ENCODE measurements around the gene RNU6-9.
A peak's percentile ranks its signal among the peaks of the same experiment; 100 is the strongest.
"Not testable (repeated sequence)": the region's sequence is repeated elsewhere in the genome, so short reads cannot be mapped to it uniquely, and the experiment has no call there.

Gene RNU6-9

DNA sequence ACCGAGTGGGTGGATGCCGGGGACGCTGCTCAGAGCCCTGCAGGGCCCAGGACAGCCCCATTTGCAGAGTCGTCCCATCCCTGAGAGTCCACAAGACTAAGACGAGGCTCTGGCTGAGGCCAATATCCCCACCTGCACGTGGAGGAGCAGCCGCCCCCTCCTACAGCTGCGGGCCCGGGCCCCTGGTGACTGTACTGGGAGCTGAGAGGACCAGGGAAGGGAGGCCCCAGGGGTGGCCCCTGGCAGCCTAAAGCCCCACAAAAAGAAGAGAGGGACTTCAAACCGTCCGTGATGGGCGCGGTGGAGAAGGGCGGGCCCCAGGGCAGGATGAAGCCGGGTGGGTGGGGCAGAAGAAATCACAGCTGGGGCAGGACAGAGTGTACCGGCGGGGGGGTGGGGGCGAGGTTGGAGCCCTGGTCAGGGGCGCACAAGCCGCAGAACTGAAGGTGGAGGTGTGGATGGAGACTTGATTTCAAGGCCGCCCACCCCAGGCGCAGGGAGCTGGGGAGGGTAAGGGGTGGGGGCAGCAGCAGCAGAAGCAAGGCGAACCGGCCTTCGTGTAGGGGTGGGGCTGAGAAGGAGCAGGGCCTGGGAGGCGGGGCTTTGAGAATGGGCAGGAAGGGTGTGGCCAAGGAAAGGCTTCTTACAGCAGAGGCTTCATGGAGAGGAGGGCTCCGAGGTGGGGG lies 20.9 kb upstream of the RNU6-9 start:
- Histone ChIP-seq H3K27me3 (ENCODE audit: insufficient read depth, low read length) (no peaks in the 10 kb centered on the region), H3K4me3 (ENCODE audit: low read length) (peak overlapping the region; percentile 27; the same call in 1 of the 2 replicates), H3K4me1 (ENCODE audit: insufficient read depth, low read length) (no peaks in the 10 kb centered on the region), H3K9ac (ENCODE audit: low read depth, low read length) (no peak overlapping the region), H3K9me3 (ENCODE audit: insufficient read depth, low read depth, low read length) (no peaks in the 10 kb centered on the region), H3K36me3 (ENCODE audit: insufficient read depth, low read length) (peaks cover 33% of the 10 kb centered on the region), H3K27ac (ENCODE audit: low read depth, low read length) (peak overlapping the region; percentile 70; the same call in 1 of the 2 replicates)
- WGBS: 43% methylated on average over 27 of the region's 27 CpGs

DNA sequence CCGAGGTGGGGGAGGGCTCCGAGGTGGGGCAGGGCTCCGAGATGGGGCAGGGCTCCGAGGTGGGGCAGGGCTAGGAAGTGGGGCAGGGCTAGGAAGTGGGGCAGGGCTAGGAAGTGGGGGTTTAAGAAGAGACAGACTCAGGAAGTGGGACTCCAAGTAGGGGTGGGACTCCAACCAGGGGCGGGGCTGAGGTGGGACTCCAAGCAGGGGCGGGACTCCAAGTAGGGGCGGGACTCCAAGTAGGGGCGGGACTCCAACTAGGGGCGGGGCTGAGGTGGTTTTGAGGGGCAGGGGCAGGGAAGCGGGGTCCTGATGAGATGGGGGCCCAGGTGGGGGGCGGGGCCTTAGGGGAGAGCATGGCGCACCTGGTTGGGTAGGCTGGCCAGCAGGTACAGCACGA lies 20.2 kb upstream of the RNU6-9 start:
- Histone ChIP-seq H3K27ac (ENCODE audit: low read depth, low read length) (no peak overlapping the region), H3K27me3 (ENCODE audit: insufficient read depth, low read length) (no peaks in the 10 kb centered on the region), H3K4me3 (ENCODE audit: low read length) (no peak overlapping the region), H3K9me3 (ENCODE audit: insufficient read depth, low read depth, low read length) (no peaks in the 10 kb centered on the region), H3K36me3 (ENCODE audit: insufficient read depth, low read length) (peaks cover 29% of the 10 kb centered on the region), H3K9ac (ENCODE audit: low read depth, low read length) (no peak overlapping the region), H3K4me1 (ENCODE audit: insufficient read depth, low read length) (no peaks in the 10 kb centered on the region)
- 63% methylated on average over 13 of the region's 13 CpGs for WGBS

DNA sequence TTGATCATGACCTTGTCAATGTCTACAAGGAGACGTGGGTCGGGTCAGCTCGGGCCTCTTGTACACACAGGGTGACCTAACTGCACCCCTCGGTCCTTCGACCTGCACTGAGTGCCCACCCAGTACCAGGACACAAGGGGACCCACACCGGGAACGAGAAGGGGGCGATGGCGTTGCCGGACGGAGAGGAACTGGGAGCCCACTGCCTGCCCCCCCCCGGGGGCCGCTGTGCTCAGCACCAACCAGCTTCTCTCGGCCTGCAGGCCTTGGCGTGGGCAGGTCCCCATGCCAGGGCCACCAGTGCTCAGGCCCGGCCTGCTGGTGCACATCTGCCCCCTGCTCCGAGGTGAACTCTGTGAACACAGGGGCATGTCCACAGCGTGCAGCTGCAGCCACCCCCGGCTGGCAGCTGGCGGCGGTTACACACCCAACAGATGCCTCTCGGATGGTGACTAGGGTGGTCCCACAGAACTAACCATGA lies 19.7 kb upstream of the RNU6-9 start:
- Histone ChIP-seq H3K27me3 (ENCODE audit: insufficient read depth, low read length) (no peaks in the 10 kb centered on the region), H3K36me3 (ENCODE audit: insufficient read depth, low read length) (peaks cover 24% of the 10 kb centered on the region), H3K27ac (ENCODE audit: low read depth, low read length) (no peak overlapping the region; the same call in 1 of the 2 replicates), H3K9me3 (ENCODE audit: insufficient read depth, low read depth, low read length) (no peaks in the 10 kb centered on the region), H3K4me3 (ENCODE audit: low read length) (no peak overlapping the region), H3K4me1 (ENCODE audit: insufficient read depth, low read length) (no peaks in the 10 kb centered on the region), H3K9ac (ENCODE audit: low read depth, low read length) (no peak overlapping the region)
- WGBS: 91% methylated on average over 22 of the region's 22 CpGs

DNA sequence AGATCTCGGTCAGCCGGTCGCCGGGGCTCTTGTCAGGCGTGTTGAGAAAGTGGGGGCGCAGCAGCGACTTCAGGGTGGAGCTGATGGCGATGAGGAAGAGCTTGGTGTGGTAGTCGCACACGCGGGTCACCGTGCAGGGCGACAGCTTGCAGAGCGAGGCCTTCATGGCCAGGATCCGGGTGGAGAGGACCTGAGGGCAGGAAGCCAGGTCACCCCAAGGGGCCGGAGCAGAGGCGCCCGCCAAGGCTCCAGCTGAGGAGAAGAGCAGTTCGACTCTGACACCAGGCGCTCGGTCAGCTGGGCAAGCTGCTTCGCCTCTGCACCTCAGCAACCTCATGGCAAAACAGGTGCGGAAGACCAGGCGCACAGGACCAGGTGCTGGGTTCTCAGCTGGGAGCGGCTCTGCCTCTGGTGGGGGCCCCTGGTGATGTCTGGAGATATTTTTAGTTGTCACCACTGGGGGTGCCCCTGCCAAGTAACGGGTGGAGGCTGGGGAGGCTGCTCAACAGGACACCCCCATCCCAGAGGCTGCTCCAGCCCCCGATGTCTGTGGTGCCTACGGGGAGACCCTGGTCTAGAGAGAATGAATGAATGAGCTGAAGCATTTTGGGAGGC lies 17.9 kb upstream of the RNU6-9 start:
- no peaks in the 10 kb centered on the region for H3K9me3 ChIP-seq (ENCODE audit: insufficient read depth, low read depth, low read length)
- no peak overlapping the region for H3K27ac ChIP-seq (ENCODE audit: low read depth, low read length)
- WGBS: 96% methylated on average over 28 of the region's 28 CpGs
- no peak overlapping the region for H3K9ac ChIP-seq (ENCODE audit: low read depth, low read length)
- H3K4me1 ChIP-seq (ENCODE audit: insufficient read depth, low read length): no peaks in the 10 kb centered on the region
- H3K36me3 ChIP-seq (ENCODE audit: insufficient read depth, low read length): peaks cover 28% of the 10 kb centered on the region
- no peaks in the 10 kb centered on the region for H3K27me3 ChIP-seq (ENCODE audit: insufficient read depth, low read length)
- H3K4me3 ChIP-seq (ENCODE audit: low read length): no peak overlapping the region

DNA sequence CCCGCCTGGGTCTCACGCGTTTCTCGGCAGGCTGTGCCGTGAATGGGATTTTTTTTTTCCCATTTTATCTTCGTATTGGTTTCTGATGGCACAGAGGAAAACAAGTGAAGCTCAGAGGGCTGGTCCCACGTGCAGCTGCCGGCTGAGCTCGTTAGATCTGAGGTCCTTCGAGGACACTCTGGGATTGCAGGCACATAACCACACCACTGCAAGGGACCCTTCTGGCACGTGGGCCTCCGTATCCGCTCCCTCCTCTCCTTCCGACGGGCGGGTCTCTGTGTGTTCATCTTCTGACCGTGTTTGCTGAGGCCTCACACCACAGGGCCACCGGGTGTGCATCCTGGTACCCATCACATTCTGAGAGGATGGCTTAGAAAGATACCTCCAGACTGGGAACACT lies 17.2 kb upstream of the RNU6-9 start:
- H3K36me3 ChIP-seq (ENCODE audit: insufficient read depth, low read length): peaks cover 30% of the 10 kb centered on the region
- H3K4me1 ChIP-seq (ENCODE audit: insufficient read depth, low read length): no peaks in the 10 kb centered on the region
- no peaks in the 10 kb centered on the region for H3K27me3 ChIP-seq (ENCODE audit: insufficient read depth, low read length)
- H3K9me3 ChIP-seq (ENCODE audit: insufficient read depth, low read depth, low read length): no peaks in the 10 kb centered on the region
- H3K4me3 ChIP-seq (ENCODE audit: low read length): no peak overlapping the region
- no peak overlapping the region for H3K27ac ChIP-seq (ENCODE audit: low read depth, low read length)
- H3K9ac ChIP-seq (ENCODE audit: low read depth, low read length): no peak overlapping the region
- WGBS: 95% methylated on average over 18 of the region's 18 CpGs

DNA sequence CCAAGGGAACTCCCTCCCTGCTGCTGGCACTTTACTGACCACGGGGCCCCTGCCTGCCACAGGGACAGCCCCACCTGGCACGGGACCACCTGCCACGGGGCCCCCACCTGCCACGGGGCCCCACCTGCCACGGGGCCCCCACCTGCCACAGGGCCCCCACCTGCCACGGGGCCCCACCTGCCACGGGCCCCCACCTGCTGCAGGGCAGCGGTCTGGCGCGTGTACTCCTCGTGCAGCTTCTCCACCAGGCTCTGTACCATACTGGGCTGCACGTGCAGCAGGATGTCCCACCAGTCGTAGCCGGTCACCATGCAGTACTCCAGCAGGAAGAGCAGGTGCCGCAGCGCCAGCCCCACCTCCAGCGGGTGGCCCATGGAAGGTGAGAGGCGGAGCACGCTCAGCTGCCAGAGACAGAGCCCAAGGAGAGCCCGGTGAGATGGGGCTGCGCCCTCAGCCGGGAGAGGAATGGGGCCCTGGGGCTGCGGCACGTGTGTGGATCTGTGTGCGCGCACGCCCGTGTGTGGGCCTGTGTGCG lies 16.4 kb upstream of the RNU6-9 start:
- Histone ChIP-seq H3K27ac (ENCODE audit: low read depth, low read length) (no peak overlapping the region), H3K4me1 (ENCODE audit: insufficient read depth, low read length) (no peaks in the 10 kb centered on the region), H3K27me3 (ENCODE audit: insufficient read depth, low read length) (no peaks in the 10 kb centered on the region), H3K9me3 (ENCODE audit: insufficient read depth, low read depth, low read length) (no peaks in the 10 kb centered on the region), H3K4me3 (ENCODE audit: low read length) (no peak overlapping the region), H3K9ac (ENCODE audit: low read depth, low read length) (no peak overlapping the region), H3K36me3 (ENCODE audit: insufficient read depth, low read length) (peaks cover 38% of the 10 kb centered on the region)
- 91% methylated on average over 29 of the region's 29 CpGs for WGBS

DNA sequence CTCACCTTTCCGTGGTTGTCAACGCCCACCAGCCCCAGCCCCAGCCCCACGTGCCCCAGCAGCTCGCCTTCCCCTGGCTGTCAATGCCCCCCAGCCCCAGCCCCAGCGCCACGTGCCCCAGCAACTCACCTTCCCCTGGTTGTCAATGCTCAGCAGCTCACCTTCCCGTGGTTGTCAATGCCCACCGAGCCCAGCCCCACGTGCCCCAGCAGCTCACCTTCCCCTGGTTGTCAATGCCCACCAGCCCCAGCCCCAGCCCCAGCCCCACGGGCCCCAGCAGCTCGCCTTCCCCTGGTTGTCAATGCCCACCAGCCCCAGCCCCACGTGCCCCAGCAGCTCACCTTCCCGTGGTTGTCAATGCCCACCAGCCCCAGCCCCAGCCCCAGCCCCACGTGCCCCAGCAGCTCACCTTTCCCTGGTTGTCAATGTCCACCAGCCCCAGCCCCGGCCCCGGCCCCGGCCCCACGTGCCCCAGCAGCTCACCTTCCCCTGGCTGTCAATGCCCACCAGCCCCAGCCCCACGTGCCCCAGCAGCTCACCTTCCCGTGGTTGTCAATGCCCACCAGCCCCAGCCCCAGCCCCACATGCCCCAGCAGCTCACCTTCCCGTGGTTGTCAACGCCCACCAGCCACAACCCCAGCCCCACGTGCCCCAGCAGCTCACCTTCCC lies 15.2 kb upstream of the RNU6-9 start:
- WGBS: 83% methylated on average over 23 of the region's 23 CpGs
- not testable (repeated sequence) for H3K9ac ChIP-seq (ENCODE audit: low read depth, low read length); H3K27ac ChIP-seq (ENCODE audit: low read depth, low read length); H3K27me3 ChIP-seq (ENCODE audit: insufficient read depth, low read length); H3K4me3 ChIP-seq (ENCODE audit: low read length); H3K9me3 ChIP-seq (ENCODE audit: insufficient read depth, low read depth, low read length); H3K4me1 ChIP-seq (ENCODE audit: insufficient read depth, low read length)
- H3K36me3 ChIP-seq (ENCODE audit: insufficient read depth, low read length): peaks cover 49% of the 10 kb centered on the region

DNA sequence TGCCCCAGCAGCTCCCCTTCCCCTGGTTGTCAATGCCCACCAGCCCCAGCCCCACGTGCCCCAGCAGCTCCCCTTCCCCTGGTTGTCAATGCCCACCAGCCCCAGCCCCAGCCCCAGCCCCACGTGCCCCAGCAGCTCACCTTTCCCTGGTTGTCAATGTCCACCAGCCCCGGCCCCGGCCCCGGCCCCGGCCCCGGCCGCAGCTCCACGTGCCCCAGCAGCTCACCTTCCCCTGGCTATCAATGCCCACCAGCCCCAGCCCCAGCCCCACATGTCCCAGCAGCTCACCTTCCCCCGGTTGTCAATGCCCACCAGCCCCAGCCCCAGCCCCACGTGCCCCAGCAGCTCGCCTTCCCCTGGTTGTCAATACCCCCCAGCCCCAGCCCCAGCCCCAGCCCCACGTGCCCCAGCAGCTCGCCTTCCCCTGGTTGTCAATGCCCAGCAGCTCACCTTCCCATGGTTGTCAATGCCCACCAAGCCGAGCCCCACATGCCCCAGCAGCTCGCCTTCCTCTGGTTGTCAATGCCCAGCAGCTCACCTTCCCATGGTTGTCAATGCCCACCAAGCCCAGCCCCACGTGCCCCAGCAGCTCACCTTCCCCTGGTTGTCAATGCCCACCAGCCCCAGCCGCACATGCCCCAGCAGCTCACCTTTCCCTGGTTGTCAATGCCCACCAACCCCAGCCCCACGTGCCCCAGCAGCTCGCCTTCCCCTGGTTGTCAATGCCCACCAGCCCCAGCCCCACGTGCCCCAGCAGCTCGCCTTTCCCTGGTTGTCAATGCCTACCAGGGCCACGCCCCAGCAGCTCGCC lies 14.3 kb upstream of the RNU6-9 start:
- not testable (repeated sequence) for H3K9ac ChIP-seq (ENCODE audit: low read depth, low read length); H3K9me3 ChIP-seq (ENCODE audit: insufficient read depth, low read depth, low read length); H3K27me3 ChIP-seq (ENCODE audit: insufficient read depth, low read length); H3K4me3 ChIP-seq (ENCODE audit: low read length); H3K4me1 ChIP-seq (ENCODE audit: insufficient read depth, low read length); H3K27ac ChIP-seq (ENCODE audit: low read depth, low read length)
- 87% methylated on average over 24 of the region's 24 CpGs for WGBS
- peaks cover 52% of the 10 kb centered on the region for H3K36me3 ChIP-seq (ENCODE audit: insufficient read depth, low read length)

DNA sequence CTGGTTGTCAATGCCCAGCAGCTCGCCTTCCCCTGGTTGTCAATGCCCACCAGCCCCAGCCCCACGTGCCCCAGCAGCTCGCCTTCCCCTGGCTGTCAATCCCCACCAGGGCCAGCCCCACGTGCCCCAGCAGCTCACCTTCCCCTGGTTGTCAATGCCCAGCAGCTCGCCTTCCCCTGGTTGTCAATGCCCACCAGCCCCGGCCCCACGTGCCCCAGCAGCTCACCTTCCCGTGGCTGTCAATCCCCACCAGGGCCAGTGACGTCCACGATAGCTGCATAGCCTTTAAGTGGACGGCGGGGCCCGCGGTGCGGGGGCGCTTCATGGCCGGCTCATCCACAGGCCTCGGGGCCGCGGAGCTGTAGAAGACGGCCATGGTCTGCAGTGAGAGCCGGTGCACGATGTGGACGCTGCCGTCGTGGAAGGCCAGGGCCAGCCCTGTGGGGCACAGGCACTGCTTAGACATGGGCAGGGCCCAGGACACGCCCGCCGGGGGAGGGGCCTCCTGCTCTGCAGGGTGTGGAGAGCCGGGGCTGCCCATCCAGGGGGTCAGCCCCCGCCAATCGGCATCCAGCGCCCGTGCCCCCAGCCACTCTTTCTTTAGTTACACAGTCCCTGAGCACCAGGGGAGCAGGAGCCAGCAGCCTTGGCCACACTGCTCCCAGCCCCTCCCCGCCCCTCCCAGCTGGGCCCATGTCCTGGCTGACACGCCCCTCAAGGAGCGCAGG lies 13.4 kb upstream of the RNU6-9 start:
- H3K4me1 ChIP-seq (ENCODE audit: insufficient read depth, low read length): no peaks in the 10 kb centered on the region
- no peak overlapping the region for H3K9ac ChIP-seq (ENCODE audit: low read depth, low read length)
- no peak overlapping the region for H3K4me3 ChIP-seq (ENCODE audit: low read length)
- no peaks in the 10 kb centered on the region for H3K9me3 ChIP-seq (ENCODE audit: insufficient read depth, low read depth, low read length)
- no peak overlapping the region for H3K27ac ChIP-seq (ENCODE audit: low read depth, low read length)
- WGBS: 90% methylated on average over 37 of the region's 37 CpGs
- H3K36me3 ChIP-seq (ENCODE audit: insufficient read depth, low read length): peaks cover 48% of the 10 kb centered on the region
- H3K27me3 ChIP-seq (ENCODE audit: insufficient read depth, low read length): no peaks in the 10 kb centered on the region

DNA sequence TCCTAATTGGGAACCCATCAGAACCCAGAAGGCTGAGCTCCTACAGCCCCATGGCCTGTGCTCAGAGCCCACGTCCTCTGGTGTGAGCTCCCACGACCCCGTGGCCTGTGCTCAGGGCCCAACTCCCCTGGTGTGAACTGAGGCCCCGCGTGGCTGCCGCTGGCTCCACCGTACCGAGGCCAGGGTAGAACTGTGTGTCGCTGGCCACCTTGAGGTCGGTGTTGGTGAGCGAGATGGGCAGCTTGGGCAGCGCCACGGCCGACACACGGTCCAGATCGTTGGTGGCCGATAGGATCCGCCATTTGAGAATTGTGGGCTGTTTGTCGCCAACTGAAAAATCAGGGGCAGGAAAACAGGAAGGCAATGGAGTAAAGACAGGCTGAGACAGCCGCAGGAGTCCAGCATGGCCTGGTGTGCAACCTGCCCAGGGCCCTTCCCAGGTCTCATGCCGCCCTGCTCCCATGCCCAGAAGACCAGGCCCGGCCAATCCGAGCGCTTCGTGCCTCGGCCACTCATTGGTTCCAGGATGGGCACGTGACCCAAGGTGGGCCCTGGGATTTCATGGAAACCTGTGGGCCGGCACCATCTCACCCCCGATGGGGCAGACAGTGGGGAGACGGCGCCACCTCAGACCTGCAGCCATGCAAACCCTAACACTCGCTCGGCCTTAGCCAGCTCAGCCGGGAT lies 11.8 kb upstream of the RNU6-9 start:
- WGBS: 97% methylated on average over 34 of the region's 34 CpGs
- Histone ChIP-seq H3K36me3 (ENCODE audit: insufficient read depth, low read length) (peaks cover 42% of the 10 kb centered on the region), H3K4me1 (ENCODE audit: insufficient read depth, low read length) (no peaks in the 10 kb centered on the region), H3K9me3 (ENCODE audit: insufficient read depth, low read depth, low read length) (no peaks in the 10 kb centered on the region), H3K4me3 (ENCODE audit: low read length) (no peak overlapping the region), H3K9ac (ENCODE audit: low read depth, low read length) (no peak overlapping the region), H3K27ac (ENCODE audit: low read depth, low read length) (no peak overlapping the region), H3K27me3 (ENCODE audit: insufficient read depth, low read length) (no peaks in the 10 kb centered on the region)

Data from HUES64 (cell line).